NCI-H2029 treated with DMSO at 0.1 percent for 48 hours (cell line): ENCODE measurements around the gene EGFR.
A peak's percentile ranks its signal among the peaks of the same experiment; 100 is the strongest.

Source experiments
- DNase-seq: peaks from one replicate; lab custom pipeline; 2025; lab: John Stamatoyannopoulos, UW

Gene EGFR

GRCh38 chr7:55013851-55014250 lies 5.0 kb upstream of the EGFR start:
- DNase-seq, result no peak

- no peak for DNase-seq
Measured at GRCh38 chr7:55016061-55016745, 2.6 kb upstream of the EGFR start.

GRCh38 chr7:55016746-55017090 lies 2.1 kb upstream of the EGFR start:
- DNase-seq, result no peak

- no peak for DNase-seq
Measured at GRCh38 chr7:55017841-55018240, 976 bp upstream of the EGFR start.

- DNase-seq, result no peak
Measured at GRCh38 chr7:55019191-55019690, 424 bp downstream of the EGFR start.

- no peak for DNase-seq
Measured at GRCh38 chr7:55019691-55020465, 1.1 kb downstream of the EGFR start.

- no peak for DNase-seq
Measured at GRCh38 chr7:55020466-55020871, 1.7 kb downstream of the EGFR start.

- DNase-seq, result no peak
Measured at GRCh38 chr7:55021053-55021452, 2.2 kb downstream of the EGFR start.

- DNase-seq, result no peak
Measured at GRCh38 chr7:55022002-55022985, 3.5 kb downstream of the EGFR start.

- no peak for DNase-seq
Measured at GRCh38 chr7:55023841-55024505, 5.2 kb downstream of the EGFR start.

- DNase-seq, result no peak
Measured at GRCh38 chr7:55024776-55025175, 6.0 kb downstream of the EGFR start.

GRCh38 chr7:55026086-55026790 lies 7.4 kb downstream of the EGFR start:
- no peak for DNase-seq

- DNase-seq, result no peak
Measured at GRCh38 chr7:55026867-55027490, 8.2 kb downstream of the EGFR start.

- DNase-seq, result no peak
Measured at GRCh38 chr7:55028011-55028410, 9.2 kb downstream of the EGFR start.

GRCh38 chr7:55030314-55030713 lies 11.5 kb downstream of the EGFR start:
- no peak for DNase-seq

GRCh38 chr7:55031075-55031474 lies 12.3 kb downstream of the EGFR start:
- DNase-seq, result no peak

GRCh38 chr7:55032069-55032699 lies 13.4 kb downstream of the EGFR start:
- no peak for DNase-seq

GRCh38 chr7:55033236-55033846 lies 14.5 kb downstream of the EGFR start:
- DNase-seq, result no peak

GRCh38 chr7:55034776-55035175 lies 16.0 kb downstream of the EGFR start:
- DNase-seq, result peak; percentile 15

- peak; percentile 17 for DNase-seq
Measured at GRCh38 chr7:55035410-55035809, 16.6 kb downstream of the EGFR start.
